ENCODE measurements around the gene CACNG6.
A peak's percentile ranks its signal among the peaks of the same experiment; 100 is the strongest.

The CACNG6 gene

DNA sequence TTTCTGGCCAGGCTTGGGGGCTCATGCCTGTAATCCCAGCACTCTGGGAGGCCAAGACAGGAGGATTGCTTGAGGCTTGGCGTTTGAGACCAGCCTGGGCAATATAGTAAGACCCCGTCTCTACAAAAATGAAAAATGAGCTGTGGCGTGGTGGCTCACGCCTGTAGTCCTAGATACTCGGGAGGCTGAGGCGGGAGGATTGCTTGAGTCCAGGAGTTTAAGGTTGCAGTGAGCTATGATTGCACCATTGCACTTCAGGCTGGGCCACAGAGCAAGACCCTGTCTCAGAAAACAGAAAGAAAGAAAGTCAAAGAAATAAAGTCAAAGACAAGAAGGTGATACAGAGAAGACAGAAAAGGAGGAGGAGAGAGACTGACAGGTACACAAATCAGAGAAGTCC, 2.5 kb upstream of the CACNG6 start:
- Histone ChIP-seq H3K27me3 (peaks cover 0 to 13% (median 4%) of the 10 kb centered on the region in 11 experiments; a peak in 6 of 22 replicates), H3K27ac (peak overlapping the region in 1 of 11 experiments; percentile 32; a peak in 1 of 22 replicates), H3K4me2 (peak overlapping the region in 4 of 11 experiments; percentile 19 to 55 (median 36); a peak in 6 of 22 replicates), H3K4me1 (peaks cover 29 to 85% (median 53%) of the 10 kb centered on the region in 10 experiments), H4K20me1 (no peaks in the 10 kb centered on the region), H3K9me3 (replicated peaks in 1 of 11) (no peaks in the 10 kb centered on the region), H3K36me3 (no peaks in the 10 kb centered on the region), H3K9ac (no peak overlapping the region; a peak in 1 of 22 replicates), H3K4me3 (no peak overlapping the region)
- TF ChIP-seq Cebpa-rat (IDR thresholded peaks at IDR 0.05): no peak

DNA sequence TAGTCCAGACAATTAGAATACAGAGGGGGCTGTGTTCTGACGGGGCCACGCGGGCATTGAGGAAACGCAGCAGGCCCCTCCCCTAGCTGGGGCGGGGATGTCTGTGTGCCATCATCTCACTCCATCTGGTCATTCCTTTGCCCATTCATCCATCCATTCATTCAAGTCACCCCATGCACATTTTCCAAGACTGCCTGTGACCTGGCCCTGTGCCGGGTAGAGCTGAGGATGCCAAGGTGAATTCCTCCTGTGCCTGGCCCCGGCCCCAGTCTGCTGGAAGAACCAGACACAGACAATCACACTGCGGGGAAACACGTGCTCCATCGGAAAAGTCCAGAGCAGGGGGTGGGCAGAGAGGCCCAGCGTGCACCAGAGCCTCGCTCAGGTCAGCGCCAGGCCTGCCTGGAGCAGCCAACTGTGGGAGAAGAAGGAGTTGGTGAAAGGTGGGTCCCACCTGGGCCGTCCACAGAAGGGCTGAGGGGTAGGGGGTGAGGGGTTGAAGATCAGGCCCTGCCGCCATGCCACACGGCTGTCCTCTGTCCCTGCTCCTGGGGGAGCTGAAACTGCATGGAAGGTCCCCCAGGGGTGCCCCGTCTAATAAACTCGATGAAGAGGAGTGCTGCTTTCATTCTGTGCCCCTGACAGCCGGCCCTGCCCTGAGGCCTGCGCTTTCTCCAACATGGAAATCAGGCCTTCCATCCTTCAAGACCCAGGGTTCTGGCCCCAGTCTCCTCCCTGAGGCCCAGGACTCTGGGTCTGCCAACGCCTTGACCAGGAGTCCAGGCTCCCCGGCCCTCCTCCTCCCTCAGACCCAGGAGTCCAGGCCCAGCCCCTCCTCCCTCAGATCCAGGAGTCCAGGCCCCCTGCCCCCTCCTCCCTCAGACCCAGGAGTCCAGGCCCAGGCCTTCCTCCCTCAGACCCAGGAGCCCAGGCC, 1.6 kb upstream of the CACNG6 start:
- TF ChIP-seq Cebpa-rat (IDR thresholded peaks at IDR 0.05): no peak
- Histone ChIP-seq H3K9me3 (replicated peaks in 1 of 11) (no peaks in the 10 kb centered on the region), H3K4me1 (peaks cover 30 to 85% (median 56%) of the 10 kb centered on the region in 10 experiments), H3K4me3 (no peak overlapping the region), H3K27me3 (peaks cover 0 to 13% (median 4%) of the 10 kb centered on the region in 11 experiments; a peak in 6 of 22 replicates), H3K36me3 (no peaks in the 10 kb centered on the region), H4K20me1 (no peaks in the 10 kb centered on the region), H3K27ac (peak overlapping the region in 5 of 11 experiments; percentile 31 to 63 (median 44); a peak in 8 of 22 replicates), H3K9ac (peak overlapping the region in 4 of 11 experiments; percentile 1 to 27 (median 14); a peak in 3 of 22 replicates), H3K4me2 (peak overlapping the region in 6 of 11 experiments; percentile 10 to 55 (median 32); a peak in 10 of 22 replicates)

DNA sequence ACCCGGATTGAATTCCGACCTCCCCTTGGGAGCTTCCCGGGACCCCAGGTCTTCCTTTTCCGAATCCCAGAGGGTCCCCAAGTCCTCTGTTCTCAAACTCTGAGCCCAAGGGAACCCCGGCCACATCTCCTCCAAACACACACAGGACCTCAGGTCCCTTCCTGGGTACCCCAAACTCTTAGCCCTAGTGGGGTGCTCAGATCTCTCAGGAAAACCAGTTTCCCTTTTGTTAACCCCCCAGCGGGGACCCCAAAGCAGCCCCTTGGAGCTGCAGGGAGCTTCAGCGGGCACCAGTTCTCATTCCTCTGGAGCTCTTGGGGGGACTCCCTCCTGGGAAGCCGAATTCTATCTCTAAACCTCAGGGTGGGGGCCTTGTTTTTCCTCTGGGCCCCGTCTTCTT, 774 bp downstream of the CACNG6 start:
- no peaks in the 10 kb centered on the region; a peak in 1 of 22 replicates for H4K20me1 ChIP-seq
- H3K4me3 ChIP-seq: peak overlapping the region; percentile 53 to 78 (median 62); a peak in 18 of 20 replicates
- H3K4me1 ChIP-seq: peaks cover 28 to 80% (median 63%) of the 10 kb centered on the region in 10 experiments
- TF ChIP-seq Cebpa-rat (IDR thresholded peaks at IDR 0.05): no peak
- H3K4me2 ChIP-seq: peak overlapping the region; percentile 86 to 98 (median 93)
- H3K27ac ChIP-seq: peak overlapping the region; percentile 80 to 98 (median 88)
- H3K9ac ChIP-seq: peak overlapping the region; percentile 81 to 97 (median 87)
- peaks cover 0 to 13% (median 4%) of the 10 kb centered on the region in 11 experiments; a peak in 6 of 22 replicates for H3K27me3 ChIP-seq
- no peaks in the 10 kb centered on the region for H3K9me3 ChIP-seq (replicated peaks in 1 of 11)
- no peaks in the 10 kb centered on the region for H3K36me3 ChIP-seq

DNA sequence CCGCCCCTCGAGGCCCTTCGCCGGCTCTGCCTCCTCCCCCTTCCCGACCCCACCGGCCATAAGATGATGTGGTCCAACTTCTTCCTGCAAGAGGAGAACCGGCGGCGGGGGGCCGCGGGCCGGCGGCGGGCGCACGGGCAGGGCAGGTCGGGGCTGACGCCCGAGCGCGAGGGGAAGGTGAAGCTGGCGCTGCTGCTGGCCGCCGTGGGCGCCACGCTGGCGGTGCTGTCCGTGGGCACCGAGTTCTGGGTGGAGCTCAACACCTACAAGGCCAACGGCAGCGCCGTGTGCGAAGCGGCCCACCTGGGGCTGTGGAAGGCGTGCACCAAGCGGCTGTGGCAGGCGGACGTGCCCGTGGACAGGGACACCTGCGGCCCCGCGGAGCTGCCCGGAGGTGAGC, 1.4 kb downstream of the CACNG6 start:
- peak overlapping the region; percentile 86 to 98 (median 93); a peak in 21 of 22 replicates for H3K4me2 ChIP-seq
- H3K27ac ChIP-seq: peak overlapping the region in 2 of 11 experiments; percentile 95 to 97; a peak in 2 of 22 replicates
- H4K20me1 ChIP-seq: no peaks in the 10 kb centered on the region; a peak in 1 of 22 replicates
- H3K9ac ChIP-seq: peak overlapping the region in 5 of 11 experiments; percentile 85 to 97 (median 95); a peak in 10 of 22 replicates
- H3K36me3 ChIP-seq: no peaks in the 10 kb centered on the region
- no peaks in the 10 kb centered on the region for H3K9me3 ChIP-seq (replicated peaks in 1 of 11)
- H3K4me1 ChIP-seq: peaks cover 24 to 79% (median 57%) of the 10 kb centered on the region in 10 experiments
- no peak for TF ChIP-seq Cebpa-rat (IDR thresholded peaks at IDR 0.05)
- H3K27me3 ChIP-seq: peaks cover 0 to 13% (median 4%) of the 10 kb centered on the region in 11 experiments; a peak in 6 of 22 replicates
- H3K4me3 ChIP-seq: peak overlapping the region in 3 of 10 experiments; percentile 5 to 67 (median 14); a peak in 4 of 20 replicates

DNA sequence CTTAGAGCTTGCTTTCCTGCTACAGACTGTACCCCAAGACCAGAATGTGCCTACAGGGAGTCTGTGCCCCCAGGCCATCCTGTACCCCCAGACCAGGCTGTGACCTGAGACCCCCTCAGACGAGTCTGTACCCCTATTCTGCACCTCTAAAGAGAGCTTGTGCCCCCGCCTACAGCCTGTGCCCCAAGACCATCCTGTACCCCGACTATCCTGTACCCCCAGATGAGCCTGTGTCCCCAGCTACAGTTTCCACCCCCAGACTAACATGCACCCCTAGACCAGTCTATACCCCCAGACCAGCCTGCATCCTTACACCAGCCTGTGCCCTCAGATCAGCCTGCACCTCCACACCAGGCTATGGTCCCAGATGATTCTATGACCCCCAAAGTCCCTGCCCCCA, 2.0 kb downstream of the CACNG6 start:
- peaks cover 24 to 77% (median 55%) of the 10 kb centered on the region in 10 experiments for H3K4me1 ChIP-seq
- H3K4me2 ChIP-seq: peak overlapping the region; percentile 86 to 98 (median 93); a peak in 19 of 22 replicates
- H3K9ac ChIP-seq: peak overlapping the region in 4 of 11 experiments; percentile 19 to 97 (median 66); a peak in 7 of 22 replicates
- no peaks in the 10 kb centered on the region; a peak in 1 of 22 replicates for H3K36me3 ChIP-seq
- peak overlapping the region in 3 of 11 experiments; percentile 38 to 97 (median 95); a peak in 3 of 22 replicates for H3K27ac ChIP-seq
- H3K4me3 ChIP-seq: peak overlapping the region in 2 of 10 experiments; percentile 5 to 67; a peak in 1 of 20 replicates
- H4K20me1 ChIP-seq: no peaks in the 10 kb centered on the region; a peak in 1 of 22 replicates
- peaks cover 0 to 13% (median 4%) of the 10 kb centered on the region in 11 experiments; a peak in 6 of 22 replicates for H3K27me3 ChIP-seq
- no peaks in the 10 kb centered on the region for H3K9me3 ChIP-seq (replicated peaks in 1 of 11)
- no peak for TF ChIP-seq Cebpa-rat (IDR thresholded peaks at IDR 0.05)

DNA sequence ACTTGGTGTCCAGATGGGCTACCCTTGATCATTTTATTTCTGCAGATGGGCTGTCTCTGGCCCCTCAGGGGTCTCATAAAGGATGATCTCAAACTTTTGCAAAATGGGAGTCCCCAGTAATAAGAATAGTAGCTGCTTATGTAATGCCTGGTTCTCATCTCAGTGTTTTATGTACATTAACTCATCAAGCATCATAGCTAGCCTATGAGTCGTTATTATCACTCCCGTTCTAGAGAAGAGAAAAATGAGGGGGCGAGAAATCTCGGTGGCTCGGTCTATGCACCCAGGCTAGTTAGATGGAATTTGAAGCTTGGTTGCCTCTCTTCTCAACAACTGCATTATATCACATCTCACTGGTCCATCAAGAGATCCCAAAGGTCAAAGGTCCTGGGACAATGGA, 3.4 kb downstream of the CACNG6 start:
- Histone ChIP-seq H3K4me1 (peaks cover 24 to 63% (median 46%) of the 10 kb centered on the region in 10 experiments), H3K27me3 (peaks cover 0 to 13% (median 4%) of the 10 kb centered on the region in 11 experiments; a peak in 6 of 22 replicates), H3K9me3 (replicated peaks in 1 of 11) (no peaks in the 10 kb centered on the region; a peak in 2 of 22 replicates), H3K27ac (no peak overlapping the region), H3K4me2 (peak overlapping the region in 6 of 11 experiments; percentile 33 to 97 (median 92); a peak in 13 of 22 replicates), H3K9ac (no peak overlapping the region), H4K20me1 (no peaks in the 10 kb centered on the region; a peak in 1 of 22 replicates), H3K4me3 (no peak overlapping the region), H3K36me3 (peaks cover 0 to 13% (median 0%) of the 10 kb centered on the region in 11 experiments; a peak in 5 of 22 replicates)
- TF ChIP-seq Cebpa-rat (IDR thresholded peaks at IDR 0.05): no peak

DNA sequence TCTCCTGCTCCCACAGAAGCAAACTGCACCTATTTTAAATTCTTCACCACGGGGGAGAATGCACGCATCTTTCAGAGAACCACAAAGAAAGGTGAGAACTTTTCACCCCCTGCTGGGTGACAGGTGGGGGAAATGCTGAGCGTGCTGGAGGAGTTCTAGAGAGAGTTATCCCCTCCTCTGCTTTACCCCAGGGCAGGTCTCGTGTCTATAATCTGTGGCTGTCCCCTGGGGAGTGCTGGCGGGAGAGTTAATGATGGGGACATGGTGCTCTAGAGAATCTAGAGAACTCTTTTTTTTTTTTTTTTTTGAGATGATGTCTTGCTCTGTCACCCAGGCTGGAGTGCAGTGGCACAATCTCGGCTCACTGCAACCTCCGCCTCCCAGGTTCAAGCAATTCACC, 6.8 kb downstream of the CACNG6 start:
- Histone ChIP-seq H3K27ac (no peak overlapping the region), H3K4me2 (peak overlapping the region in 2 of 11 experiments; percentile 2 to 27; a peak in 1 of 22 replicates), H3K9me3 (replicated peaks in 1 of 11) (no peaks in the 10 kb centered on the region; a peak in 2 of 22 replicates), H3K27me3 (0 out of 22 replicates have a peak, but pooled peaks cover 0 to 2% (median 0%) of the 10 kb centered on the region in 11 experiments), H3K4me3 (no peak overlapping the region), H3K9ac (no peak overlapping the region), H3K36me3 (peaks cover 0 to 18% (median 0%) of the 10 kb centered on the region in 11 experiments; a peak in 5 of 22 replicates), H4K20me1 (no peaks in the 10 kb centered on the region; a peak in 1 of 22 replicates), H3K4me1 (peaks cover 7 to 64% (median 28%) of the 10 kb centered on the region in 10 experiments; a peak in 17 of 20 replicates)
- TF ChIP-seq Cebpa-rat (IDR thresholded peaks at IDR 0.05): no peak

DNA sequence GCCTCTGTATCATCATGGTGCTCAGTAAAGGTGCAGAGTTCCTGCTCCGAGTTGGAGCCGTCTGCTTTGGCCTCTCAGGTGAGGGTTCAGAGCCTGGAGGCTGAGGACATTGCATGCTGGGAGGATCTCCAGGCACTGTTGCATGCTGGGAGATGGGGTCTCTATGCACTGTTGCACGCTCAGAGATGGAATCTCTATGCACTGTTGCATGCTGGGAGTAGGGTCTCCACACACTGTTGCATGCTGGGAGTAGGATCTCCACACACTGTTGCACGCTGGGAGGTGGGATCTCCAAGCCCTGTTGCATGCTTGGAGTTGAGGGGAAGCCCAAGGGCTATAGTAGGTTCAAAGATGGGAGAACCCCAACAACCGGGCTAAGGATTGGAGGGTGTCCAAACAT, 8.3 kb downstream of the CACNG6 start:
- no peaks in the 10 kb centered on the region for H3K27me3 ChIP-seq
- TF ChIP-seq Cebpa-rat (IDR thresholded peaks at IDR 0.05): no peak
- peaks cover 0 to 51% (median 14%) of the 10 kb centered on the region in 10 experiments; a peak in 15 of 20 replicates for H3K4me1 ChIP-seq
- H3K4me2 ChIP-seq: no peak overlapping the region
- H3K27ac ChIP-seq: no peak overlapping the region
- no peak overlapping the region for H3K4me3 ChIP-seq
- no peak overlapping the region for H3K9ac ChIP-seq
- H4K20me1 ChIP-seq: no peaks in the 10 kb centered on the region; a peak in 1 of 22 replicates
- H3K9me3 ChIP-seq (replicated peaks in 1 of 11): no peaks in the 10 kb centered on the region; a peak in 2 of 22 replicates
- peaks cover 0 to 18% (median 0%) of the 10 kb centered on the region in 11 experiments; a peak in 5 of 22 replicates for H3K36me3 ChIP-seq

Data from BLaER1 treated with 17β-estradiol and CSF1 and Interleukin-3, amounts not matched to agents 10 nM and 100 nM (cell line).